Gastrocnemius medialis (tissue), 4 donors: Measurements from ENCODE around the gene GRIK2. TPM values are rescaled to one million over a fixed set of nuclear protein-coding genes. Genes with fewer than 3 reads are reported as not detected.

Experiments
- ATAC-seq, 2 donors: fragments of 150-250 bp; one replicate each; pipeline ENCODE4 v1.9.1; 2016
- DNase-seq, 2 donors: peaks; one replicate each; pipeline ENCODE4 v3.0.0-alpha.2; 2019
- H3K27ac ChIP-seq, 4 donors: fragments of 200-600 bp; sonication (generic); 1 replicate in 1 of 4; 2 replicates in 3 of 4; pipeline ENCODE4 v1.5.1; 2016 to 2018; ENCODE audit warnings: mild to moderate bottlenecking in 2 of 4, moderate library complexity in 1 of 4
- H3K27me3 ChIP-seq, 3 donors: fragments of 200-600 bp; sonication (generic) in 2 of 3; 1 replicate in 1 of 3; 2 replicates in 2 of 3; pipeline versions ENCODE4 v1.5.1 to v1.6.0; 2016 to 2019; ENCODE audit warnings: mild to moderate bottlenecking in 1 of 3, moderate library complexity in 1 of 3
- H3K36me3 ChIP-seq, 2 donors: fragments of 200-600 bp; sonication (generic) in 1 of 2; one replicate each; pipeline ENCODE4 v1.5.1; 2017 to 2018
- H3K4me1 ChIP-seq, 2 donors: fragments of 200-600 bp; sonication (generic) in 1 of 2; one replicate each; pipeline ENCODE4 v1.5.1; 2016 to 2017; ENCODE audit warnings: mild to moderate bottlenecking in 2 of 2
- H3K4me3 ChIP-seq, 4 donors: fragments of 200-600 bp; sonication (generic) in 3 of 4; 1 replicate in 1 of 4; 2 replicates in 3 of 4; pipeline ENCODE4 v1.5.1; 2016 to 2019; ENCODE audit warnings: mild to moderate bottlenecking in 2 of 4
- H3K9me3 ChIP-seq, 3 donors: fragments of 200-600 bp; sonication (generic) in 2 of 3; 1 replicate in 1 of 3; 2 replicates in 2 of 3; pipeline ENCODE4 v1.5.1; 2016 to 2019
- CTCF ChIP-seq, 5 experiments: fragments of 450-650 bp in 3 of 5; fragments of 200-600 bp in 2 of 5; sonication (generic) in 2 of 5; IDR thresholded peaks in 4 of 5; conservative IDR thresholded peaks in 1 of 5; 1 replicate in 4 of 5; 2 replicates in 1 of 5; pipeline ENCODE4 v1.5.1; 2016 to 2019; ENCODE audit warnings: antibody characterized with exemption in 5 of 5, mild to moderate bottlenecking in 3 of 5, moderate library complexity in 3 of 5
- POLR2A ChIP-seq, 2 donors: fragments of 450-650 bp; IDR thresholded peaks; one replicate each; pipeline ENCODE4 v1.6.1; 2017; ENCODE audit warnings: antibody characterized with exemption in 2 of 2, mild to moderate bottlenecking in 2 of 2, moderate library complexity in 2 of 2
- in situ Hi-C, 4 donors: fragments of 200-750 bp; cut with MboI; loops; one replicate each; pipeline versions ENCODE4 v1.15.0 to v1.8.0; 2017; ENCODE audit warnings: low sequenced_read_pairs in 4 of 4
- intact Hi-C: fragments of 100-400 bp; cut with DNase I; formaldehyde crosslinking; loops from one replicate; pipeline ENCODE4 v1.15.1; 2023; ENCODE audit warnings: low total_unique reads
- total RNA-seq, 4 donors: library from RNA; depleted of rRNA; stranded (reverse); fragments of >200 nt; gene quantifications; one replicate each; pipeline versions ENCODE4 v1.1.0 to v1.2.3, GENCODE V29; 2016

The GRIK2 gene
- total RNA-seq, 4 donors from 2014 or later: 0.39 to 5.1 (median 0.79) TPM

DNA sequence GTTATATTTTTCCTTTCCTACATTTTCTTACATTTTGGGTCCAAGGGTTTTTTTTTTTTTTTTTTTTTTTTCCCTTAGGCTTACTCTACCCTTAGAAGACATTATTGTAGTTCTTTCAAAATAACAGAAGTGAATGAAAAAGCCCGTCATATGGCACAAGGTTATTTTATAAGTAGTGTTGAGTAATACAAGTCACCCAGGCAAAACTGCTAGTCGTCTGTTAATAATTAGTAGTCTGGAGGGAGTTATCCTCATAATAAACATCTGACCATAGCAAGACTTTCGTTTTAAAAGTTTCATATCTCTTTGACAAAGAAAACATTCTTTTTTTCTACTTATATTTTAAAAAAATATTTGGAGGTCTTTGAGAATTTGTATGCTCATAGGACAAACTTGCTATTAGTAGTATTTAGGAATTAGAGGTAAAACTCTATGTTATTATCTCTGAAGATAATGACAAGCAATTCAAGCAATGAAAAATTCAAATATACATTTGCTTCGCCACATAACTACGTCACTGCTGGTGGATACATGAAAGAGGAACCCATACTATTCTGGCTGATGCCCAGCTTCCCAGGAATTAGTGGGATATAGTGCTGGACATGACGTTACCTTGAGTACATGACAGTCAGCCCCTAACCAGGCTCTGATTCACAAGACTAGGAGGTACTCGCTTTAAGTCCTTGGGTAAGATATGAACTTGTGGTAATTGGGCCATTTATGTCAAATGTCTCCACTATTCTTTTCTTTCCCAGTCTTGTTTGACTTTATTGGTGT, 532.8 kb downstream of the GRIK2 start:
- in situ Hi-C loops (no loop called here), intact Hi-C loops (no loop called here)
- no peak overlapping the region for H3K27ac ChIP-seq
- H3K36me3 ChIP-seq: no peaks in the 10 kb centered on the region
- H3K4me1 ChIP-seq: no peaks in the 10 kb centered on the region
- no peaks in the 10 kb centered on the region for H3K27me3 ChIP-seq
- H3K9me3 ChIP-seq: no peaks in the 10 kb centered on the region
- DNase-seq: no peak
- no peak for ATAC-seq
- H3K4me3 ChIP-seq: no peak overlapping the region
- TF ChIP-seq CTCF (IDR thresholded peaks at IDR 0.05 in 4 of 5, conservative IDR thresholded peaks at IDR 0.05 in 1 of 5) (no peak), POLR2A (IDR thresholded peaks at IDR 0.05) (no peak)

DNA sequence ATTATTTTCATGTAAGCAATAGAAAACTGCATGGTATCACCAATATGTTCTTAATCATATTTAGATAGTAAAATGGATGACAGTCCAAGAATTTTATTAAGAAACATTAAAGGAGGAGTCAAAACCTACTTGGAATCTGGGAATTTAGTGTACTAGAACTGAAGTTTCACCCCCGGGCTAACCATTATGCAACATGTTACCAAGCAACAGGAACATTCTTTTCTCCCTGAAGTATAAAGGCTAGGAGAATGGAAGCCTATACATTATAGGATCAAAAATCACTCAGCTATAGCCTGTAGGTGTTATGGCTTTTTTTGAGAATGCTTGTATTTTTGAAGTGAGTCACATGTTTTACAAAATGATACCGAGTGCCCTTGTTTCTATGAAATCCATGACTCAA, 538.3 kb downstream of the GRIK2 start:
- in situ Hi-C loops (no loop called here), intact Hi-C loops (no loop called here)
- Histone ChIP-seq H3K4me1 (no peaks in the 10 kb centered on the region), H3K36me3 (no peaks in the 10 kb centered on the region), H3K9me3 (no peaks in the 10 kb centered on the region), H3K27me3 (no peaks in the 10 kb centered on the region), H3K4me3 (no peak overlapping the region), H3K27ac (no peak overlapping the region)
- no peak for ATAC-seq
- no peak for DNase-seq
- TF ChIP-seq POLR2A (IDR thresholded peaks at IDR 0.05) (no peak), CTCF (IDR thresholded peaks at IDR 0.05 in 4 of 5, conservative IDR thresholded peaks at IDR 0.05 in 1 of 5) (no peak)

GRCh38 chr6:101932704-101933103, 539.2 kb downstream of the GRIK2 start:
- Histone ChIP-seq H3K9me3 (no peaks in the 10 kb centered on the region), H3K4me3 (peak overlapping the region in 1 of 4 donors; percentile 31), H3K27ac (peak overlapping the region in 2 of 4 donors; percentile 10 to 27), H3K4me1 (no peaks in the 10 kb centered on the region), H3K27me3 (no peaks in the 10 kb centered on the region), H3K36me3 (no peaks in the 10 kb centered on the region)
- no peak for DNase-seq
- no peak for TF ChIP-seq POLR2A (IDR thresholded peaks at IDR 0.05)
- no peak for TF ChIP-seq CTCF (IDR thresholded peaks at IDR 0.05 in 4 of 5, conservative IDR thresholded peaks at IDR 0.05 in 1 of 5)
- ATAC-seq: peak; percentile 51 to 68
- intact Hi-C loops: no loop called here
- in situ Hi-C loops: no loop called here

DNA sequence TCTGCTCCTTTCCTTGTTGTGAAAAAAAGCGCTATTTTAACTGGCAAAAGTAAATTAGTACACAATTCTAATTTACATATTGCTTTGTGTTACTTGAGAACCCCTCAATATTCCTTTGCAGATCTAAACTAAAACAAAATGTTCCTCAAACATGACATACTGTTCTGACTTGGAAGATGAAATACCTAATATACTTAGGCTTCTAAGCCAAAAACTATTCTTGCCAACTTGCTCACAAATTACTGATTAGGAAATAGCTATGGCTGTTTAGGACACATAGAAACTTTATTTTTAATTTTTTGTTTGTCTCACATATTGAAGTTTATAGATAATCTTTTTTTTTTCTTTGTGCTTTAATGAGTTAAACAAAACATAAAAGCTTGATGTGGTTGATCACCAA, 542.2 kb downstream of the GRIK2 start:
- no peak overlapping the region for H3K27ac ChIP-seq
- H3K9me3 ChIP-seq: no peaks in the 10 kb centered on the region
- DNase-seq (no peak), ATAC-seq (peak in 1 of 2 donors; percentile 40)
- intact Hi-C loops (no loop called here), in situ Hi-C loops (no loop called here)
- no peaks in the 10 kb centered on the region for H3K4me1 ChIP-seq
- H3K4me3 ChIP-seq: no peak overlapping the region
- TF ChIP-seq POLR2A (IDR thresholded peaks at IDR 0.05) (no peak), CTCF (IDR thresholded peaks at IDR 0.05 in 4 of 5, conservative IDR thresholded peaks at IDR 0.05 in 1 of 5) (no peak)
- H3K36me3 ChIP-seq: no peaks in the 10 kb centered on the region
- H3K27me3 ChIP-seq: no peaks in the 10 kb centered on the region
